Measurements from ENCODE around the gene ABCA1.

The ABCA1 gene

GRCh38 chr9:104815851-104816565 is 111.9 kb downstream of the ABCA1 start:
- no peak for DNase-seq (ENCODE audit: extremely low spot score)
- ChIA-PET POLR2A (no interaction called here), CTCF (no interaction called here)
- TF ChIP-seq L3MBTL2 (conservative IDR thresholded peaks at IDR 0.05), result no peak
- no peak for TF ChIP-seq TARDBP (IDR thresholded peaks at IDR 0.05)
- no peak for TF ChIP-seq NFRKB (IDR thresholded peaks at IDR 0.05)
- TF ChIP-seq FOXK2 (IDR thresholded peaks at IDR 0.05), result no peak
- no peak for TF ChIP-seq PKNOX1 (IDR thresholded peaks at IDR 0.05)
- TF ChIP-seq SUZ12 (IDR thresholded peaks at IDR 0.05), result no peak
- no peak for TF ChIP-seq LEF1 (IDR thresholded peaks at IDR 0.05; ENCODE audit: borderline replicate concordance)
- TF ChIP-seq ELF4 (IDR thresholded peaks at IDR 0.05), result no peak
- no peak for TF ChIP-seq CTBP1 (IDR thresholded peaks at IDR 0.05; ENCODE audit: borderline replicate concordance)
- no peak for TF ChIP-seq SP1 (IDR thresholded peaks at IDR 0.05)
- no peak for TF ChIP-seq FOXM1 (IDR thresholded peaks at IDR 0.05; ENCODE audit: borderline replicate concordance)
- no peak for TF ChIP-seq HDGF (IDR thresholded peaks at IDR 0.05; ENCODE audit: borderline replicate concordance)
- no peak for TF ChIP-seq ARNT (IDR thresholded peaks at IDR 0.05)
- no peak for TF ChIP-seq FOXA1 (IDR thresholded peaks at IDR 0.05)
- no peak for TF ChIP-seq ZNF384 (IDR thresholded peaks at IDR 0.05)
- no peak for TF ChIP-seq BHLHE40 (IDR thresholded peaks at IDR 0.05; ENCODE audit: borderline replicate concordance)

GRCh38 chr9:104810421-104811339 is 117.3 kb downstream of the ABCA1 start:
- TF ChIP-seq LEF1 (IDR thresholded peaks at IDR 0.05; ENCODE audit: borderline replicate concordance), result no peak
- no peak for TF ChIP-seq FOXA1 (IDR thresholded peaks at IDR 0.05)
- no peak for TF ChIP-seq FOXM1 (IDR thresholded peaks at IDR 0.05; ENCODE audit: borderline replicate concordance)
- TF ChIP-seq L3MBTL2 (conservative IDR thresholded peaks at IDR 0.05), result no peak
- TF ChIP-seq CTBP1 (IDR thresholded peaks at IDR 0.05; ENCODE audit: borderline replicate concordance), result no peak
- no peak for TF ChIP-seq SUZ12 (IDR thresholded peaks at IDR 0.05)
- TF ChIP-seq ARNT (IDR thresholded peaks at IDR 0.05), result no peak
- no peak for TF ChIP-seq FOXK2 (IDR thresholded peaks at IDR 0.05)
- no peak for TF ChIP-seq ELF4 (IDR thresholded peaks at IDR 0.05)
- no peak for TF ChIP-seq PKNOX1 (IDR thresholded peaks at IDR 0.05)
- TF ChIP-seq HDGF (IDR thresholded peaks at IDR 0.05; ENCODE audit: borderline replicate concordance), result no peak
- no peak for TF ChIP-seq NFRKB (IDR thresholded peaks at IDR 0.05)
- ChIA-PET POLR2A (no interaction called here), CTCF (interaction anchor here (0.7 kb wide), 1 partner anchor 117 kb away, joined by 3 read pairs; no protein-coding TSS in a partner anchor)
- peak; percentile 26 for DNase-seq (ENCODE audit: extremely low spot score)

GRCh38 chr9:104808035-104808614 is 119.8 kb downstream of the ABCA1 start:
- DNase-seq (ENCODE audit: extremely low spot score), result no peak
- TF ChIP-seq ZNF384 (IDR thresholded peaks at IDR 0.05) (no peak), BHLHE40 (IDR thresholded peaks at IDR 0.05; ENCODE audit: borderline replicate concordance) (no peak), ARNT (IDR thresholded peaks at IDR 0.05) (no peak), CTBP1 (IDR thresholded peaks at IDR 0.05; ENCODE audit: borderline replicate concordance) (no peak), FOXK2 (IDR thresholded peaks at IDR 0.05) (no peak), FOXA1 (IDR thresholded peaks at IDR 0.05) (no peak), NFRKB (IDR thresholded peaks at IDR 0.05) (no peak), FOXM1 (IDR thresholded peaks at IDR 0.05; ENCODE audit: borderline replicate concordance) (no peak), TARDBP (IDR thresholded peaks at IDR 0.05) (no peak), LEF1 (IDR thresholded peaks at IDR 0.05; ENCODE audit: borderline replicate concordance) (no peak), PKNOX1 (IDR thresholded peaks at IDR 0.05) (no peak), L3MBTL2 (conservative IDR thresholded peaks at IDR 0.05) (no peak), SP1 (IDR thresholded peaks at IDR 0.05) (no peak), SUZ12 (IDR thresholded peaks at IDR 0.05) (no peak), ELF4 (IDR thresholded peaks at IDR 0.05) (no peak), HDGF (IDR thresholded peaks at IDR 0.05; ENCODE audit: borderline replicate concordance) (no peak)
- CTCF ChIA-PET, result interaction anchor here (0.6 to 1.1 kb wide), 2 partner anchors 33 to 607 kb away, joined by 3 read pairs; no protein-coding TSS in a partner anchor
- POLR2A ChIA-PET, result no interaction called here

GRCh38 chr9:104805441-104805840 is 122.5 kb downstream of the ABCA1 start:
- DNase-seq (ENCODE audit: extremely low spot score), result no peak
- ChIA-PET CTCF (no interaction called here), POLR2A (no interaction called here)
- no peak for TF ChIP-seq SUZ12 (IDR thresholded peaks at IDR 0.05)
- no peak for TF ChIP-seq FOXK2 (IDR thresholded peaks at IDR 0.05)
- no peak for TF ChIP-seq L3MBTL2 (conservative IDR thresholded peaks at IDR 0.05)
- TF ChIP-seq NFRKB (IDR thresholded peaks at IDR 0.05), result no peak
- no peak for TF ChIP-seq HDGF (IDR thresholded peaks at IDR 0.05; ENCODE audit: borderline replicate concordance)
- TF ChIP-seq BHLHE40 (IDR thresholded peaks at IDR 0.05; ENCODE audit: borderline replicate concordance), result no peak
- no peak for TF ChIP-seq PKNOX1 (IDR thresholded peaks at IDR 0.05)
- TF ChIP-seq ZNF384 (IDR thresholded peaks at IDR 0.05), result no peak
- no peak for TF ChIP-seq CTBP1 (IDR thresholded peaks at IDR 0.05; ENCODE audit: borderline replicate concordance)
- TF ChIP-seq FOXA1 (IDR thresholded peaks at IDR 0.05), result no peak
- TF ChIP-seq ARNT (IDR thresholded peaks at IDR 0.05), result no peak
- no peak for TF ChIP-seq LEF1 (IDR thresholded peaks at IDR 0.05; ENCODE audit: borderline replicate concordance)
- no peak for TF ChIP-seq FOXM1 (IDR thresholded peaks at IDR 0.05; ENCODE audit: borderline replicate concordance)
- no peak for TF ChIP-seq TARDBP (IDR thresholded peaks at IDR 0.05)
- no peak for TF ChIP-seq SP1 (IDR thresholded peaks at IDR 0.05)
- no peak for TF ChIP-seq ELF4 (IDR thresholded peaks at IDR 0.05)
